CD4-positive, CD25-positive, alpha-beta regulatory T cell (primary cell): ENCODE results near the gene FAM120B. TPM values are rescaled to one million over a fixed set of nuclear protein-coding genes. Genes with fewer than 3 reads are reported as not detected.

Experiments used
- ATAC-seq, 2 donors: fragments of 150-1000 bp; cut with Tn5 transposase; one replicate each; pipeline ENCODE4 v1.10.0; 2021; ENCODE audit warnings: low read depth in 2 of 2, moderate number of reproducible peaks in 2 of 2, moderate library complexity in 1 of 2
- DNase-seq, 3 donors: peaks; one replicate each; pipeline versions ENCODE4 v3.0.0 to v3.0.0-alpha.2; 2012 to 2022; ENCODE audit warnings: mixed read lengths in 1 of 3
- H3K27ac ChIP-seq: one replicate; pipeline ENCODE4 v1.7.0; 2013; ENCODE audit warnings: mild to moderate bottlenecking, low read length; ENCODE audit not compliant: insufficient read depth, poor library complexity, severe bottlenecking
- H3K27me3 ChIP-seq: one replicate; pipeline ENCODE4 v1.7.0; 2013; ENCODE audit warnings: low read length; ENCODE audit not compliant: control insufficient read depth, insufficient read depth
- H3K36me3 ChIP-seq: one replicate; pipeline ENCODE4 v1.7.0; 2013; ENCODE audit warnings: mild to moderate bottlenecking, low read length, moderate library complexity; ENCODE audit not compliant: control insufficient read depth, insufficient read depth
- H3K4me1 ChIP-seq: 2 replicates; pipeline ENCODE4 v1.7.0; 2013; ENCODE audit warnings: mild to moderate bottlenecking, low read length; ENCODE audit not compliant: insufficient read depth, control insufficient read depth, poor library complexity, severe bottlenecking
- H3K4me3 ChIP-seq: one replicate; pipeline ENCODE4 v1.7.0; 2013; ENCODE audit warnings: low read depth, mild to moderate bottlenecking, low read length, moderate library complexity
- H3K9me3 ChIP-seq, 2 experiments: 1 replicate in 1 of 2; 2 replicates in 1 of 2; pipeline ENCODE4 v1.7.0; 2013; ENCODE audit warnings: low read length in 2 of 2, mild to moderate bottlenecking in 1 of 2, moderate library complexity in 1 of 2; ENCODE audit not compliant: control insufficient read depth in 2 of 2
- H3K27ac Mint-ChIP-seq, 3 donors: one replicate each; pipeline ENCODE4 v1.8.0; 2020 to 2022; ENCODE audit warnings: mild to moderate bottlenecking in 3 of 3, mixed read lengths in 3 of 3, moderate library complexity in 2 of 3
- H3K27me3 Mint-ChIP-seq: one replicate; pipeline ENCODE4 v1.8.0; 2022; ENCODE audit warnings: mild to moderate bottlenecking, mixed read lengths
- H3K36me3 Mint-ChIP-seq: one replicate; pipeline ENCODE4 v1.8.0; 2020; ENCODE audit warnings: mixed read lengths
- H3K4me1 Mint-ChIP-seq, 4 donors: one replicate each; pipeline ENCODE4 v1.8.0; 2020 to 2022; ENCODE audit warnings: mixed read lengths in 4 of 4, mild to moderate bottlenecking in 1 of 4
- H3K4me3 Mint-ChIP-seq, 4 donors: one replicate each; pipeline ENCODE4 v1.8.0; 2020 to 2022; ENCODE audit warnings: mild to moderate bottlenecking in 4 of 4, mixed read lengths in 4 of 4, moderate library complexity in 3 of 4
- H3K9me3 Mint-ChIP-seq, 7 donors: one replicate each; pipeline ENCODE4 v1.8.0; 2020 to 2022; ENCODE audit warnings: mixed read lengths in 7 of 7, mild to moderate bottlenecking in 3 of 7, moderate library complexity in 2 of 7
- polyA plus RNA-seq, 4 donors: library from polyadenylated mRNA; unstranded; fragments of 300-500 nt; fragmentation: Illumina TruSeq; gene quantifications; one replicate each; pipeline ENCODE4 v1.2.3, GENCODE V29; 2021
- total RNA-seq: library from RNA; stranded (reverse); gene quantifications from one replicate; pipeline ENCODE4 v1.2.3, GENCODE V29; 2022

FAM120B gene
- total and polyA plus RNA-seq, 5 donors from 2014 or later = 28.0 to 35.0 (median 31.1) TPM

- H3K9me3 Mint-ChIP-seq = peaks cover 0 to 17% (median 6%) of the 10 kb centered on the region in 7 donors
- Histone ChIP-seq H3K27me3 (no peaks in the 10 kb centered on the region), H3K4me1 (no peaks in the 10 kb centered on the region), H3K36me3 (no peaks in the 10 kb centered on the region), H3K27ac (no peak overlapping the region), H3K4me3 (no peak overlapping the region), H3K9me3 (peaks cover 6 to 9% of the 10 kb centered on the region in 2 experiments)
- no peaks in the 10 kb centered on the region for H3K4me1 Mint-ChIP-seq
- H3K27me3 Mint-ChIP-seq = peaks cover 24% of the 10 kb centered on the region
- DNase-seq (no peak), ATAC-seq (no peak)
- H3K36me3 Mint-ChIP-seq = no peaks in the 10 kb centered on the region
- H3K4me3 Mint-ChIP-seq = no peak overlapping the region
- no peak overlapping the region for H3K27ac Mint-ChIP-seq
Measured at GRCh38 chr6:170415318-170415717, 108.8 kb downstream of the FAM120B start.

- H3K27ac Mint-ChIP-seq = no peak overlapping the region
- no peaks in the 10 kb centered on the region for H3K36me3 ChIP-seq
- DNase-seq (no peak), ATAC-seq (no peak)
- no peak overlapping the region for H3K27ac ChIP-seq
- no peak overlapping the region for H3K4me3 Mint-ChIP-seq
- no peaks in the 10 kb centered on the region for H3K4me1 Mint-ChIP-seq
- no peaks in the 10 kb centered on the region for H3K36me3 Mint-ChIP-seq
- no peaks in the 10 kb centered on the region for H3K4me1 ChIP-seq
- no peak overlapping the region for H3K4me3 ChIP-seq
- H3K9me3 Mint-ChIP-seq = peaks cover 0 to 9% (median 4%) of the 10 kb centered on the region in 7 donors
- peaks cover 19% of the 10 kb centered on the region for H3K27me3 Mint-ChIP-seq
- peaks cover 4 to 6% of the 10 kb centered on the region in 2 experiments for H3K9me3 ChIP-seq
- H3K27me3 ChIP-seq = no peaks in the 10 kb centered on the region
Measured at GRCh38 chr6:170416303-170416702, 109.7 kb downstream of the FAM120B start.

- Mint-ChIP-seq H3K27ac (no peak overlapping the region), H3K4me3 (no peak overlapping the region), H3K27me3 (peaks cover 19% of the 10 kb centered on the region), H3K36me3 (no peaks in the 10 kb centered on the region), H3K4me1 (no peaks in the 10 kb centered on the region), H3K9me3 (peaks cover 0 to 6% (median 4%) of the 10 kb centered on the region in 7 donors)
- no peak for DNase-seq
- no peak overlapping the region for H3K4me3 ChIP-seq
- H3K27me3 ChIP-seq = no peaks in the 10 kb centered on the region
- no peak for ATAC-seq
- peaks cover 2 to 6% of the 10 kb centered on the region in 2 experiments for H3K9me3 ChIP-seq
- H3K4me1 ChIP-seq = no peaks in the 10 kb centered on the region
- no peak overlapping the region for H3K27ac ChIP-seq
- no peaks in the 10 kb centered on the region for H3K36me3 ChIP-seq
Measured at GRCh38 chr6:170416959-170417606, 110.5 kb downstream of the FAM120B start.

GRCh38 chr6:170417881-170418280 lies 111.3 kb downstream of the FAM120B start:
- no peak overlapping the region for H3K4me3 ChIP-seq
- no peaks in the 10 kb centered on the region for H3K36me3 ChIP-seq
- Mint-ChIP-seq H3K36me3 (no peaks in the 10 kb centered on the region), H3K27ac (no peak overlapping the region), H3K4me1 (no peaks in the 10 kb centered on the region), H3K27me3 (peaks cover 19% of the 10 kb centered on the region), H3K4me3 (no peak overlapping the region), H3K9me3 (peaks cover 0 to 6% (median 4%) of the 10 kb centered on the region in 7 donors)
- DNase-seq (no peak), ATAC-seq (no peak)
- peaks cover under 1 to 2% of the 10 kb centered on the region in 2 experiments for H3K9me3 ChIP-seq
- H3K27ac ChIP-seq = no peak overlapping the region
- no peaks in the 10 kb centered on the region for H3K4me1 ChIP-seq
- no peaks in the 10 kb centered on the region for H3K27me3 ChIP-seq

- Histone ChIP-seq H3K27ac (no peak overlapping the region), H3K27me3 (no peaks in the 10 kb centered on the region), H3K4me3 (no peak overlapping the region), H3K9me3 (no peaks in the 10 kb centered on the region), H3K36me3 (no peaks in the 10 kb centered on the region), H3K4me1 (no peaks in the 10 kb centered on the region)
- Mint-ChIP-seq H3K4me1 (no peaks in the 10 kb centered on the region), H3K36me3 (no peaks in the 10 kb centered on the region), H3K4me3 (no peak overlapping the region), H3K9me3 (peaks cover 0 to 3% (median 0%) of the 10 kb centered on the region in 7 donors), H3K27ac (no peak overlapping the region), H3K27me3 (peaks cover 15% of the 10 kb centered on the region)
- DNase-seq = no peak
- no peak for ATAC-seq
Measured at GRCh38 chr6:170420283-170420682, 113.7 kb downstream of the FAM120B start.

- Histone ChIP-seq H3K9me3 (no peaks in the 10 kb centered on the region), H3K4me3 (no peak overlapping the region), H3K36me3 (no peaks in the 10 kb centered on the region), H3K4me1 (no peaks in the 10 kb centered on the region), H3K27me3 (no peaks in the 10 kb centered on the region), H3K27ac (no peak overlapping the region)
- Mint-ChIP-seq H3K36me3 (no peaks in the 10 kb centered on the region), H3K27ac (no peak overlapping the region), H3K4me1 (no peaks in the 10 kb centered on the region), H3K27me3 (peaks cover 21% of the 10 kb centered on the region), H3K4me3 (no peak overlapping the region), H3K9me3 (peaks cover 0 to 3% (median 0%) of the 10 kb centered on the region in 7 donors)
- DNase-seq = no peak
- no peak for ATAC-seq
Measured at GRCh38 chr6:170420791-170421776, 114.5 kb downstream of the FAM120B start.

GRCh38 chr6:170421921-170422320 lies 115.4 kb downstream of the FAM120B start:
- Mint-ChIP-seq H3K4me1 (no peaks in the 10 kb centered on the region), H3K4me3 (no peak overlapping the region), H3K9me3 (peaks cover 0 to 3% (median 0%) of the 10 kb centered on the region in 7 donors)

More at GRCh38 chr6:170421921-170422320, 115.4 kb downstream of the FAM120B start:
- ATAC-seq (no peak), DNase-seq (no peak)
- H3K27ac Mint-ChIP-seq = no peak overlapping the region
- peaks cover 21% of the 10 kb centered on the region for H3K27me3 Mint-ChIP-seq
- H3K4me1 ChIP-seq = no peaks in the 10 kb centered on the region
- H3K36me3 ChIP-seq = no peaks in the 10 kb centered on the region
- H3K27me3 ChIP-seq = no peaks in the 10 kb centered on the region
- no peaks in the 10 kb centered on the region for H3K36me3 Mint-ChIP-seq
- H3K9me3 ChIP-seq = no peaks in the 10 kb centered on the region
- H3K4me3 ChIP-seq = no peak overlapping the region
- H3K27ac ChIP-seq = no peak overlapping the region
